Thyroid gland (tissue), 4 donors: ENCODE data around the gene KRTAP4-5.

Experiments
- POLR2A ChIP-seq, 2 donors: fragments of 450-650 bp; IDR thresholded peaks; one replicate each; pipeline ENCODE4 v1.6.1; 2017; ENCODE audit warnings: antibody characterized with exemption in 2 of 2, mild to moderate bottlenecking in 2 of 2, moderate library complexity in 1 of 2
- TF ChIP-seq, protein P1 (sequence below), 6 experiments: fragments of 200-600 bp in 3 of 6; fragments of 450-650 bp in 3 of 6; sonication (generic) in 3 of 6; IDR thresholded peaks; one replicate each; pipeline ENCODE4 v1.5.1; 2016 to 2019; ENCODE audit warnings: antibody characterized with exemption in 6 of 6, mild to moderate bottlenecking in 2 of 6, inconsistent platforms in 1 of 6, moderate library complexity in 1 of 6

- TF ChIP-seq, protein P1, sequence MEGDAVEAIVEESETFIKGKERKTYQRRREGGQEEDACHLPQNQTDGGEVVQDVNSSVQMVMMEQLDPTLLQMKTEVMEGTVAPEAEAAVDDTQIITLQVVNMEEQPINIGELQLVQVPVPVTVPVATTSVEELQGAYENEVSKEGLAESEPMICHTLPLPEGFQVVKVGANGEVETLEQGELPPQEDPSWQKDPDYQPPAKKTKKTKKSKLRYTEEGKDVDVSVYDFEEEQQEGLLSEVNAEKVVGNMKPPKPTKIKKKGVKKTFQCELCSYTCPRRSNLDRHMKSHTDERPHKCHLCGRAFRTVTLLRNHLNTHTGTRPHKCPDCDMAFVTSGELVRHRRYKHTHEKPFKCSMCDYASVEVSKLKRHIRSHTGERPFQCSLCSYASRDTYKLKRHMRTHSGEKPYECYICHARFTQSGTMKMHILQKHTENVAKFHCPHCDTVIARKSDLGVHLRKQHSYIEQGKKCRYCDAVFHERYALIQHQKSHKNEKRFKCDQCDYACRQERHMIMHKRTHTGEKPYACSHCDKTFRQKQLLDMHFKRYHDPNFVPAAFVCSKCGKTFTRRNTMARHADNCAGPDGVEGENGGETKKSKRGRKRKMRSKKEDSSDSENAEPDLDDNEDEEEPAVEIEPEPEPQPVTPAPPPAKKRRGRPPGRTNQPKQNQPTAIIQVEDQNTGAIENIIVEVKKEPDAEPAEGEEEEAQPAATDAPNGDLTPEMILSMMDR (IDR thresholded peaks at IDR 0.05) = no peak
- no peak for TF ChIP-seq POLR2A (IDR thresholded peaks at IDR 0.05)
Measured at GRCh38 chr17:41145261-41145660, 4.4 kb downstream of the KRTAP4-5 start.
